ENCODE data around the gene PDLIM7. TPM values are rescaled to one million over a fixed set of nuclear protein-coding genes. Genes with fewer than 3 reads are reported as not detected.

The PDLIM7 gene
- total RNA-seq, 1 experiment from 2014 or later = 132 TPM

DNA sequence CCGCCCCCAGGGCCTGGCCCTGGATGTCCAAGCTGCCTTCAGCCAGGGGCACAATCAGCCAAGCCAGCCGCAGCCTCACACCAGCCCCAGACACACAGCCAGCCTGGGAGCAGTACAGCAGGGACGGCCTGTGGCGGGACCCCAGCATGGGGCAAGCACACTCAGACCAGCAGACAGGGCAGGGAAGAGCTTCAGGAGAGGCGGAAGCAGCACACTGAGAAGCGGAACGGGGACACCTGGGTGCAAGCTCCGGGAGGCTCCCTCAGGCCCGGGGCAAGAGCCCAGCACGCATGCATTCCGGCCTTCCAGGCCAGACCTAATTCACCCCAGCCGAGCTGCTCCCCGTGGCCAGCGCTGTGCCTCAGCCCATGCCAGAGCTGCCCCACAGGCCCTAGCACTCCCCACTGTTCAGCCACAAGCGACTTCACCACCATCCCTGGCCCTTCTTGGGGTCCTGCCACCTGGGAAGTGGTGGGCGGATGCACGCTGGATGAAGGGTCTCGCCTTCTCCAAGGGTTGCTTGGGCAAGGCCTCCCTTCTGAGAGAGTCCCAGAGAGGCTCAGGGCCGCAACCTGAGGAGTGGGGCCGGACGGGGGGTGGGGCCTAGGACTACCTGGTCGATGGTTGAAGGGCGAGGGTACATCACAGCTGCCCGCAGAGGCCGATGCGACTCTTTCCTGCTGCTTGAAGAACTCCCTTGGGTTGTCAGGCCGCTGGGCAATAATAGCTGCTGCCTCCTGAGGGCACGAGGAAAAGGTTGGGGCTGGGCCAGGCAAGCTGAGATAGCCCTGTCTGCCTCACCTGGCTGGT, 37.4 kb downstream of the PDLIM7 start:
- Histone ChIP-seq H3K27ac (ENCODE audit: low read depth, low read length, poor library complexity, severe bottlenecking) (no peak overlapping the region), H3K36me3 (ENCODE audit: insufficient read depth, low read length, poor library complexity, severe bottlenecking) (peaks cover 49% of the 10 kb centered on the region), H3K4me1 (ENCODE audit: insufficient read depth, low read length, poor library complexity, severe bottlenecking) (peaks cover 7% of the 10 kb centered on the region), H3K9me3 (ENCODE audit: low read depth, low read length, poor library complexity, severe bottlenecking) (no peaks in the 10 kb centered on the region), H3K4me3 (ENCODE audit: low read depth, low read length, poor library complexity, severe bottlenecking) (no peak overlapping the region), H3K27me3 (replicated peaks; ENCODE audit: insufficient read depth, low read depth, low read length, poor library complexity) (no peaks in the 10 kb centered on the region)
- intact Hi-C loops (cut with micrococcal nuclease; ENCODE audit: unreplicated experiment) = no loop called here
- ChIA-PET CTCF (interaction anchor here (0.7 kb wide), 1 partner anchor 89 kb away, joined by 4 read pairs; no protein-coding TSS in a partner anchor), POLR2A (ENCODE audit: low non-redundant PET) (no interaction called here)
- BruUV-seq (replicated peaks) = no TSS peak
- no peak for TF ChIP-seq EZH2 (IDR thresholded peaks at IDR 0.05; ENCODE audit: borderline replicate concordance, low read depth, low read length, poor library complexity, severe bottlenecking)
- TF ChIP-seq, protein P1, sequence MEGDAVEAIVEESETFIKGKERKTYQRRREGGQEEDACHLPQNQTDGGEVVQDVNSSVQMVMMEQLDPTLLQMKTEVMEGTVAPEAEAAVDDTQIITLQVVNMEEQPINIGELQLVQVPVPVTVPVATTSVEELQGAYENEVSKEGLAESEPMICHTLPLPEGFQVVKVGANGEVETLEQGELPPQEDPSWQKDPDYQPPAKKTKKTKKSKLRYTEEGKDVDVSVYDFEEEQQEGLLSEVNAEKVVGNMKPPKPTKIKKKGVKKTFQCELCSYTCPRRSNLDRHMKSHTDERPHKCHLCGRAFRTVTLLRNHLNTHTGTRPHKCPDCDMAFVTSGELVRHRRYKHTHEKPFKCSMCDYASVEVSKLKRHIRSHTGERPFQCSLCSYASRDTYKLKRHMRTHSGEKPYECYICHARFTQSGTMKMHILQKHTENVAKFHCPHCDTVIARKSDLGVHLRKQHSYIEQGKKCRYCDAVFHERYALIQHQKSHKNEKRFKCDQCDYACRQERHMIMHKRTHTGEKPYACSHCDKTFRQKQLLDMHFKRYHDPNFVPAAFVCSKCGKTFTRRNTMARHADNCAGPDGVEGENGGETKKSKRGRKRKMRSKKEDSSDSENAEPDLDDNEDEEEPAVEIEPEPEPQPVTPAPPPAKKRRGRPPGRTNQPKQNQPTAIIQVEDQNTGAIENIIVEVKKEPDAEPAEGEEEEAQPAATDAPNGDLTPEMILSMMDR (conservative IDR thresholded peaks at IDR 0.05; ENCODE audit: low read depth, low read length) = no peak
- DNase-seq (ENCODE audit: low spot score) = no peak

DNA sequence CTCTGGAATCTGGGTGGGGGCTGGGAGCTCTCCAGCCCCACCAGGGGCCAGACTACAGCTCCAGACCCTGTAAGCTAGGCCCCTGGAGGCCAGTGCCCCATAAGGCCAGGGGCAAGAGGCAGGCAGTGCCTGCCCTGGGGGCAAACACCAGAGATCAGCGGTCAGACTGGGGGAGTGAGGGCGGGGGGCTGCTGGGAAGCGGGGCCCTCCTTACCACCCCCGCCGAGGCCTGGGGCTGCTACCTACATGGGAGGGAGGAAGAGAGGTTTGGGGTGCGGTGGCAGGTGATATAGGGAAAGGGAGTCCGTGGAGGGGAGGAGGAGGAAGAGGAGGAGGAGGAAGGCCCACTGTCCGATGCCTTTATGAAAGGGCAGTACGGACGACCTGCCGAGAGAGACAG, 38.0 kb downstream of the PDLIM7 start:
- Histone ChIP-seq H3K27me3 (replicated peaks; ENCODE audit: insufficient read depth, low read depth, low read length, poor library complexity) (no peaks in the 10 kb centered on the region), H3K36me3 (ENCODE audit: insufficient read depth, low read length, poor library complexity, severe bottlenecking) (peaks cover 46% of the 10 kb centered on the region), H3K4me3 (ENCODE audit: low read depth, low read length, poor library complexity, severe bottlenecking) (no peak overlapping the region), H3K27ac (ENCODE audit: low read depth, low read length, poor library complexity, severe bottlenecking) (no peak overlapping the region), H3K4me1 (ENCODE audit: insufficient read depth, low read length, poor library complexity, severe bottlenecking) (peaks cover 7% of the 10 kb centered on the region), H3K9me3 (ENCODE audit: low read depth, low read length, poor library complexity, severe bottlenecking) (no peaks in the 10 kb centered on the region)
- intact Hi-C loops (cut with micrococcal nuclease; ENCODE audit: unreplicated experiment) = no loop called here
- BruUV-seq (replicated peaks) = no TSS peak
- no peak for TF ChIP-seq EZH2 (IDR thresholded peaks at IDR 0.05; ENCODE audit: borderline replicate concordance, low read depth, low read length, poor library complexity, severe bottlenecking)
- TF ChIP-seq, protein P1 (conservative IDR thresholded peaks at IDR 0.05; ENCODE audit: low read depth, low read length) = no peak
- DNase-seq (ENCODE audit: low spot score) = no peak
- POLR2A ChIA-PET (ENCODE audit: low non-redundant PET) = no interaction called here
- CTCF ChIA-PET = interaction anchor here (0.7 kb wide), 1 partner anchor 89 kb away, joined by 4 read pairs; no protein-coding TSS in a partner anchor

DNA sequence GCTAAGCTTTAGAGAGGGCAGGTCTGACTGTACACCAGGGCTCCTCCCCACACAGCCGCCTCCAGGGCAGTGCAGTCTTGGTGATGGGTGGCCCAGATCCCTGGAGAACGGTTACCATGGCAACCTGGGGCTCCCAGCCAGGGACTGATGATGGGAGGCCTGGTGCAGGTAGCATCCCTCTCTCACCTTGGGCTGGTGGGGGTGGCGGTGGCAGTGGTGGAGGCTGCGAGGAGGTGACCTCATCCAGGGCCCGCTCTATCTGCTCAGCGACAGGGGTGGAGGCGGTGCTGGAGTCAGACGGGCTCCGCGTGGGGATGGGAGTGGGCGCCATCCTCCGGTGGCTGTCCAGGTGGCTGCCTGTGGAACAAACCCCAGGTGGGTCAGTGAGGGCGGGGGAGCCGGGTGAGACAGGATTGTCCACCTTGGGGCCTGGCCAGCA, 38.5 kb downstream of the PDLIM7 start:
- H3K4me3 ChIP-seq (ENCODE audit: low read depth, low read length, poor library complexity, severe bottlenecking) = no peak overlapping the region
- DNase-seq (ENCODE audit: low spot score) = peak; percentile 37
- H3K4me1 ChIP-seq (ENCODE audit: insufficient read depth, low read length, poor library complexity, severe bottlenecking) = peaks cover 11% of the 10 kb centered on the region
- no peaks in the 10 kb centered on the region for H3K9me3 ChIP-seq (ENCODE audit: low read depth, low read length, poor library complexity, severe bottlenecking)
- ChIA-PET CTCF (no interaction called here), POLR2A (ENCODE audit: low non-redundant PET) (no interaction called here)
- peaks cover 46% of the 10 kb centered on the region for H3K36me3 ChIP-seq (ENCODE audit: insufficient read depth, low read length, poor library complexity, severe bottlenecking)
- intact Hi-C loops (cut with micrococcal nuclease; ENCODE audit: unreplicated experiment) = no loop called here
- no TSS peak for BruUV-seq (replicated peaks)
- no peaks in the 10 kb centered on the region for H3K27me3 ChIP-seq (replicated peaks; ENCODE audit: insufficient read depth, low read depth, low read length, poor library complexity)
- TF ChIP-seq, protein P1 (conservative IDR thresholded peaks at IDR 0.05; ENCODE audit: low read depth, low read length) = no peak
- TF ChIP-seq EZH2 (IDR thresholded peaks at IDR 0.05; ENCODE audit: borderline replicate concordance, low read depth, low read length, poor library complexity, severe bottlenecking) = no peak
- H3K27ac ChIP-seq (ENCODE audit: low read depth, low read length, poor library complexity, severe bottlenecking) = no peak overlapping the region
